H1 (cell line): ENCODE data around the gene CXCL11. TPM values are rescaled to one million over a fixed set of nuclear protein-coding genes. Genes with fewer than 3 reads are reported as not detected.

Source experiments
- ATF3 ChIP-seq: IDR thresholded peaks from 2 replicates; pipeline ENCODE4 v1.6.1; 2011; ENCODE audit warnings: low read depth, mild to moderate bottlenecking, low read length; ENCODE audit not compliant: insufficient read depth
- BACH1 ChIP-seq: IDR thresholded peaks from 2 replicates; pipeline ENCODE4 v1.6.1; 2012; ENCODE audit warnings: low read length, improper control_type of control experiment
- HDAC6 ChIP-seq: IDR thresholded peaks from one replicate; pipeline ENCODE4 v1.7.1; 2012; ENCODE audit warnings: low read depth, mild to moderate bottlenecking, inconsistent platforms, low read length, moderate library complexity
- KDM1A ChIP-seq: fragments of 200-600, 300-600 bp; sonication (generic); IDR thresholded peaks from 2 replicates; pipeline ENCODE4 v1.7.1; 2016; ENCODE audit warnings: mild to moderate bottlenecking, low read length, borderline replicate concordance
- SAP30 ChIP-seq: fragments of 300-600 bp; sonication (generic); IDR thresholded peaks from 2 replicates; pipeline ENCODE4 v1.7.1; 2012; ENCODE audit warnings: low read length, moderate library complexity, mild to moderate bottlenecking, inconsistent platforms; ENCODE audit not compliant: insufficient read depth, insufficient replicate concordance
- SP2 ChIP-seq: IDR thresholded peaks from 2 replicates; pipeline ENCODE4 v1.6.1; 2012; ENCODE audit warnings: mild to moderate bottlenecking, low read length, inconsistent platforms
- polyA plus RNA-seq, 7 experiments: library from polyadenylated mRNA; depleted of rRNA in 3 of 7; stranded (reverse) in 5 of 7; unstranded in 2 of 7; fragments of >200 nt in 5 of 7; fragments of 200-250 nt in 2 of 7; gene quantifications; 1 replicate in 5 of 7; 2 replicates in 1 of 7; 4 replicates in 1 of 7; pipeline versions ENCODE4 v1.2.1 to v1.2.3, GENCODE V29; 2011 to 2013; ENCODE audit warnings: missing spikeins in 2 of 7, mixed read lengths in 2 of 7
- total RNA-seq: library from RNA; stranded (reverse); fragmentation: NEBNext Ultra II Directional; extraction: Animal tissue kit (Norgen Biotek cat#: 25700); gene quantifications from 2 replicates; pipeline ENCODE4 v1.2.1, GENCODE V29; 2021
- TF ChIP-seq, protein P1 (sequence below): IDR thresholded peaks from 2 replicates; pipeline ENCODE4 v1.6.1; 2012; ENCODE audit warnings: inconsistent platforms

Gene CXCL11
- total and polyA plus RNA-seq, 2 of the 8 experiments (the other 6 are each of a cell fraction or from before 2014, with no cell fraction given) = 0.18 TPM; not detected in 1

DNA sequence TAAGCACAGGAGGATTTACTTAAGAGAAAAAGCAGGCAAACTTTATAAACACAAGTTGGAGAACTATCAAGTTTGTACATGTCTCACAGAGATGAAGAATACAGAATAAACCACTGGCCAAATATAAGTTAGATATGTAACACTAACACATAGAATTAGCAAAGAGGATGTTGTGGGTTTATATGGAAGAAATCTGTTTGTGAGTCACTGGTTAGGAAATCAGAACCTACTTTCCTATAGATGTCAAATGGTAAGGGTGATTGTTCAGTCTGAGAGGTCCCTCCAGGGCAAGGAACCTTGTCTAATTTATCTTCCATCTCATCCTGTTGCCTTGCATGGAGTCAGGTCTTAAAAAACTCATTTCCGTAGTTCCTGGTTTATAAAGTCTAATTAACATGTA is 23.9 kb upstream of the CXCL11 start (continued):
- TF ChIP-seq BACH1 (no peak), KDM1A (no peak), ATF3 (no peak), SP2 (no peak), HDAC6 (no peak), SAP30 (no peak)
- TF ChIP-seq, protein P1, sequence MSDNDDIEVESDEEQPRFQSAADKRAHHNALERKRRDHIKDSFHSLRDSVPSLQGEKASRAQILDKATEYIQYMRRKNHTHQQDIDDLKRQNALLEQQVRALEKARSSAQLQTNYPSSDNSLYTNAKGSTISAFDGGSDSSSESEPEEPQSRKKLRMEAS = no peak
